HG03520 (cell line): ENCODE data around the gene PMPCA.
A peak's percentile ranks its signal among the peaks of the same experiment; 100 is the strongest.
"Not testable (repeated sequence)": the region's sequence is repeated elsewhere in the genome, so short reads cannot be mapped to it uniquely, and the experiment has no call there.

Experiments
- ATAC-seq: cut with Tn5 transposase; IDR thresholded peaks from one replicate; pipeline ENCODE4 v1.9.1; 2021; ENCODE audit warnings: mild to moderate bottlenecking, moderate library complexity; ENCODE audit not compliant: unreplicated experiment

Gene PMPCA

DNA sequence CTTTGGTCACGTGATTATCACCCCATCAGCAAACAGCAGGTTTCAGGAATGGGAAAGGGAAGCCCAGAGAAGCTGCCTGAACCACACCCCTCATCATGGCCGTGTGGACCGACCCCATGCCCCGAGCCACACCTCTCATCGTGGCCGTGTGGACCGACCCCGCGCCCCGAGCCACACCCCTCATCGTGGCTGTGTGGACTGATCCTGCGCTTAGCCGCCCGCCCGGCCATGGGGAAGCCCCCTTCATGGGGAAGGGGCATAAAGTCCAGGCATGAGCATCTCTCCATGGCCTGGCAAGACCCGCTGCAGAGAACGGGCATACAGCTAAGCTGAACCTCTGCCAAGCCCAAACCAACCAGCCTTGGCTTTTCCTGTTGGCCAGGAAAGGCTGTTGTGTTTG is 16.9 kb upstream of the PMPCA start:
- no peak for ATAC-seq

DNA sequence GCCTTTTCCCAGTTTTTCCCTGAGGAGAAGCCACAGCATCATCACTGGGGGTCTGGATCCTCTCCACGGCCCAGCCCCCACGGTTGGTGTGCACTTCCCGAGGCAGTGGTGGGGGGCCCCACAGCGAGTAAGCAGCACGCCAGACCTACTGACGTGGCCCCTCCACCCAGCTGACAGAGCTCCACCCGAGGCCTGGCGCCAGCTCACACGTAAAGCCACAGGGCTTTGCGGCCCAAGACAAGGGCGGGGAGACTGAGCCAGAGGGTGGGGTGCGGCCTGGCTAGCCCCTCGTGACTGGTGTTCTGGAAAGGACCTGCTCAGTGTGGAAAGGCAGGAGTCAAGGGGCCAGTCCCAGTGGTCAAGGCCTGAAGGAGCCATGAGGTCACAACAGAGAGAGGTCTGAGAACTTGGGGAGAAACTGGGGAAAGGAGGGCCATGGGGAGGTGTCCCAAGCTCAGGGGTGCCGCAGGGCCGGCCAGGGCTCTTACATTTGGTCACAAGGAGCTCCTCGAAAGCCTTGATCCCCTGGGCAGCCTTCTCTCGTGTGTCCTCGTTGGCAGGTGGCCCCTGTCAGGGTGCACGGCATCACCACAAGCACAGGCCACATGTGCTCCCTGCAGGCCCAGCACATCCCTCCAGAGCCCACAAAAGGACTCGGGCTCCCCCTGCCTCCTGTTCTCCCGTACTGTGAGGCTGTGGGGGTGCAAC is 16.0 kb upstream of the PMPCA start:
- ATAC-seq: no peak

DNA sequence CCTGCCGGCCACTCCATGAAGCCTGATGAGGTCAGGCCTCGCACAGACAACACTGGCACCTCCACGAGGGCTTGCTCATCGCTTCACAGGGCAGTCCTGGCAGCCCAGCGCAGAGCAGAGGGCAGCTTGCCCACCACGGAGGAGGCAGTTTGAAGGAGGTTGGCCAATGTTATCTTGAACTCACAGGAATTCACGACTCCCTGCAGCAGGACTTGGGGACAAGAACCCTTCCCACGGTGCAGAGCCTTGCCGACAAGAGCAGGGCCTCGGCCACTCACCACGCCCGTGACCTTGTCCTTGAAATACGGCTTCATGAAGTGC is 15.5 kb upstream of the PMPCA start:
- no peak for ATAC-seq

DNA sequence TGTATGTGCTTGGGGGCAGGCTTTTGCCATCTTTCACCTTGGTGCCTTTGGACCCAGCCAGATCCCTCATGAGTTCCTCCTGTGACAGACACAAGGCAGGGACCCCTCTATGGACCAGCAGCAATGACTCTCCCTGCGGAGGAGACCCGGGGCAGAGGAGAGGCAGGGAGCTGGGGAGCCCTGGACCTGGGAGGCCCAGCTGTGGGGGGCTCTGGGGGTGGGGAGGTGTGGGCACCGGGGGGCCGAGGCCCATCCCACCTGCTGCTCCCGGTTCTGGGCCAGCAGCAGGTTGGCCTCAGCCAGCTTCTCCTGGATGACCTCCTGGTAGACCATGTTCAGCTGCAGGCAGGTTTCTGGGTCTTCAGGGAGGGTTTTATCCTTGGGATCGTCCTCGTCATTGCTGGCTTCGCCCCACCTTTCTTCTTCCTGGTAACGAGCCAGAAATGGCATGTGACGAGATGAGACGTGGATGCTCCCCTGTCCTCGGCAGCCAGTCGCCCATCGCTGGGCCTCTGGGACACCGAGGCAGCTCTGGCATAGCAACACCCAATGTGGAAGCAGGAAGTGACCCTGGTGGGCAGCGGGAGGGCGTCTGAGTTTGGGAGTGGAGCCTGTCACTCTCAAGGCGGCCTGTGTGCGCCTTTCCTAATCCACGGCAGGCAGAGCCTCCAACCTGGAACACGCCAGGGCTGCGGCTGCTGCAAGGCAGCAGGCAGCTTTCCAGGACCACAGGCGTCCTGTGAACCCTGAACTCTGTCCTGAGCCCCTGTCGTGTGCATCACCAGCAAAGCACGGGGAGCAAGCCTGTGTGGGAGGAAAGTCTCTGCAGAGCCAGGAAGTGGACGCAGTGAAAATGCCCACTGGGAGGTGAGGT is 14.9 kb upstream of the PMPCA start:
- no peak for ATAC-seq

DNA sequence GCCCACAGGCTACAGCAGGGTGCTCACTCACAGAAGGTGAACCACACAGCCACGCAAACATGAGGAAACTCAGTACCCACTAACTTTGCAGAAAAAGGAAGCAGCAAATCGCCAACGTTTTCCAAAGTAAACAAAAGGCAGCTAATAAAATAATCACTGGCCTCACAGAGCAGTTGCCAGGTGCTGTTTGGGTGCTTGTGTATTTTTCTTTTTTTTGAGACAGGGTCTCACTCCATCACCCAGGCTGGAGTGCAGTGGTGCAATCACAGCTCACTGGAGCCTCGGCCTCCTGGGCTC is 14.3 kb upstream of the PMPCA start:
- ATAC-seq: no peak

DNA sequence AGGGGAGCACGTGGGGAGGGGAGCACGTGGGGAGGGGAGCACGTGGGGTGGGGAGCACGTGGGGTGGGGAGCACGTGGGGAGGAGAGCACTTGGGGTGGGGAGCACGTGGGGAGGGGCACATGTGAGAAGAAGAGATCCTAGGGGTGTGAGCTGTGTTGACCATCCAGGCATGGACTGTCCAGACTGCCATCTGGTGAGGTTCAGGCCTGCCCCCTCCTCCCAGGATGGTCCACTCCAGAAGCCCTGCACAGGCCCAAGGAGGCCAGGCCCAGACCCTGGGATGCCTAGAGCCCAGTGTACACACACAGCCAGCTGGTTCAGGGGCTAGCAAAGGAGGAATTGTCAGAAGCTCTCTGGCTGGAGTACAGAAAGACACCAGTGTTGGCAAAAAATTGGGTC is 12.8 kb upstream of the PMPCA start:
- no peak for ATAC-seq

DNA sequence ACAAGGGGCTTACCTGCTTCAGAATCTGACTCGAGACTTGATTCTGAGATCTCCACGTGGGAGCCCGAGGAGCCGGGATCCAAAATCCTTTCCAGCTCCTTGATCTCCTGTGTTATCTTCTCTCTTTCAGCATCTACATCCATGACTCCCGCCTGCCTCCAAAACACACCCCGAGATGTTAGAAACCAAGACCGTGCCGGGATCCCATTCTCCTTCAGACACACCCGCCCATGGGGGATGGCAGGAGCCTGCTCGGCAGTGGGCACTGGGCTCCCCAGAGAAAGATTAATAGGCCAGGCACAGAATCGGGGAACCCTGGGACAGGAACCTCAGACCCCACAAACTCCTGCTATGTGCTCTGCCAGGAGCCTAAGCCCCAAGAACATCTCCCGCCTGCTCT is 12.2 kb upstream of the PMPCA start:
- ATAC-seq: no peak

DNA sequence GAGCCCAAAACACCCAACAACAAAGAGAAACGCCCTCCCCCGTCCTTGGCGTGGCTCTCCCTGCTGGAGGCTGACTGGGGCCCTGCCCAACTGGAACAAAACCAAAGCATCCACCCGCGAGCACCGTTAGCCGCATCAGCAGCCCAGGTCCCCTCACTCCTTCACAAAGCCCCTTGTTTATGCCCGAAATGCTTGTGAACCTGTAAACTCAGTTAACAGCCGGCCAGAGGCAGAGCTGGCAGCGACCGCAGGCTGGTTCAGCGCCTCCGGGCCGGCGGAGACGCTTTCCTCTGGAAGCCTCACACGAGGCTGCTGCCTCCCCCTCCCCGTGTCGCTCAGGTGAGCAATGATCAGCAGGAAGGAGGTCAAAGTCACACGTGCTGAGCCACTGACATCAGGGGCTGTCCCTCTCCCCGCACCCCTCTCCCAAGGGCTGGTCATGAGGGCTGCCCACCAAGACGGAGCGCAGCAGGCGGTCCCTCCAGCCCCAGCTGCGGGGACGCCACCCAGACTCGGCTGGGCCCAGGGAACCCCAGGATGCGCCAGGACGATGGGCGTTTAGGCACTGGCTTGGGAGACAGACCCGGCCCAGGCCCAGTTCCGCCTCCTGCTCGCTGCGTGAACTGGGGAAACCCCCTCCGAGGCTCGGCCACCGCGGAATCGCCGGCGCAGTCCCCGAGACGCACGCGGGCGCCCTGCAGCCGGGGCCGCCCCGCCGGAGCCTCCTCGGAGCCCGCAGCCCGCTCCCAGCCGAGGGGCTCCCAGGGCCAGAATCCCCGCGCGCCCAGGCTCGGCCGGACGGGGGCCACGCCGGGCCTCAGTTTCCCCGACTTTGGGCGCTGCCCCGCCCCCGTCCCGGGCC is 11.1 kb upstream of the PMPCA start:
- ATAC-seq: peak; percentile 16

DNA sequence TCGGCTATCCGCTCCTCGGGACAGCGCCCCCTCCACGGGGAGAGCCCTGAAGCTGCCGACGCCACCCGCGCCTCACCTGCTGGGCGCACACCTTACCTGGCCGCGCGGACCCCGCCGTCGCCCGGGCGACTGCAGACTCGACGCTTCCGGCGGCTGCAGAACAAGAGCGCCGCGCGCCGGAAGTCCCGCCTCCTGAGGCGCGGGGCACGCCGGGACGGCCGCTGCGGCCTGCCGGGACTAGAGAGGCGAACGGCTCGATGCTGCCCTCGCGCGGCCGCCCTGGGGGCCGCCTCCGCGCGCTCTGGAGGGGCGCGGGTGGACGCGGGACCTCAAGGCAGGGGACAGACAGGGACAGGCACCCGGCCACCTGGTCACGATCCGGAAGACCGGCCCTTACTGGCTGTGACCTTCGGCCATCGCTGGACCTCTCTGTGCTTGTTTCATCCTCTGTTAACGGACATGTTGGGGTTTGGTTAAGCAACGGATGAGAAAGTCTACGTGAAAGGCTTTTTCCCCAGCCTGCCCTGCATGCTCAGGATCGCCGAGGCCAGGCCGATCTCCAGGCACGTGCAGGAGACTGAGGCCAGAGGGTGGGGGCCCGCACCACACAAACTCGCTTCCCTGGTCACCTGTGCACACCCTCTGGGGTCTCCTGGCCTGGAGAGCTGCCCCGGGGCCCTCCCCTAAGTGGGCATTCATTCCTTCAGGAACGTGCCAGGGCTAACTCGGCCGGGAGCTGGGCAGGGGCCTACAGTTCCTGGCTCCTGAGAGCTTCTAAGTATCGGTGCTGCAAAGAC is 10.2 kb upstream of the PMPCA start, which contains the start of gene SNAPC4:
SNAPC4 (minus strand) TSS at position 133 of the 797 bp plus-strand sequence. CDS start 1,742 bp downstream, outside the sequence.
- ATAC-seq: peak; percentile 68

DNA sequence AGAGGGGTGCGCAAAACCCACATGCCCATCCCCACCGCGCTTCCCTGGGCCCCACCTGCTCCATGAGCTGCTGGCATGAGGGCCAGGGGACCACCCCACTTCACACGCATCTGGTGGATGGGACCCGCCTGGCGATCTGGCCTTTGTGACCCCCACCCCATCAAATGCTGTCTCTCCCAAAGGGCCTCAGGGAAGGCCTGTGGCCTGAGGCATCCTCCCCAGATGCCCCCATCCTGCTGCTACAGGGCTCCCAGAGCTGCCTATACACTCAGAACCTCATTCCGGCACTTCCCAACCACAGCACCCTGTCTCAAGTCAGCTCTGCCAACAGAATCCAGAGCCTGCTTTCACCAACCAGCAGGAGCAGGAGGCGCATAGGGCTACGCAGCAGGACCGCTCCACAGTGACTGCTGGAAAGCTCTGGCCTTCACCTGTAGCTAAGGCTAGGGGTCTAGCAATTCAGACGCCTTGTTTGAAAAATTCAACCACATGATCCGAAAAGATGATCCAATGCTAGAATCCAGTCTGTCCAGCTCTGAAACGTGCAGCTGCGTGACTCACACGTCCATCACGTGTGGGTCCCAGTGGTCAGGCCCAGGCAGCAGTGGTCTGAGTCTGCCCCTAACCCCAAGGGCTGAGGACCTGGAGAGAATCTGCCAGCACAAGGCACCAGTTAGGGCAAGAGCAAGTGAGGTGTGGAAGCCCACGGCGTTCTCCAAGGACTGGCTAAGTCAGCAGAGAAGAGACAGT is 9.1 kb upstream of the PMPCA start:
- ATAC-seq: no peak

DNA sequence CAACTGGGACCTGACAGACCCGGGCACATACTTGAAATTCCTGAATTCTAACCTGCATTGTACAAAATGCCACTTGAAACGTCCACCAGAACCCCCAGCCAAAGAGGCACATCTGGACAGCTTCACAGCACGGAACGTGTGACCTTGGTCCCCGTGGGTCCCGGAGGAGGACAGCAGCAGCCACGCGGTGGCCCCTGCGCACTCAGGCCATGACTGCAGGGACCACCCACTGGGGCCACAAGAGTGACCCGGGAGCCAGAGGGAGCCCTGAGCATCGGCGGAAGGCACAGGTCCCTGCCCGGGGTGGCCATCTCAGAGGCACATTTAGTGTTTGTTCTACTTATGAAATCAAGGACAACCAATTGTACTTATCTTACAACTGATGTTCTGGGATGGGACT is 8.4 kb upstream of the PMPCA start:
- ATAC-seq: no peak

DNA sequence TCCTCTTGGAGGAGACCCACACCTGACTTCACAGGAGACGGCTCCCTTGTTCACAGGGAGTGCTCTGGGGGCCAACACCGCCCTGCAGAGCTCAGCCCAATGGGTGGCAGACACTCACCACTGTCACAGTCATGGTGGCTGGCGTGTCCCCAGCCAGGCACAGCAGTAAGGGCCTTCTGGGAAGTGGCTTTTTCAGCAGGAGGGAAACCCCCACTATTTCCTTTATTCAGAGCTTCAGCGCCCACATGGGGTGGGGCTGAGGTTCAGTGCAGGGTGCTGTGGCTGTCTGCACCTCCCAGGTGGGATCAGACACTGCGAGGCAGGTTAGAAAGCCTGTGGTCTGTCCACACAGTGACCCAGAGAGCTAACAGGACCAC is 6.9 kb upstream of the PMPCA start:
- no peak for ATAC-seq

DNA sequence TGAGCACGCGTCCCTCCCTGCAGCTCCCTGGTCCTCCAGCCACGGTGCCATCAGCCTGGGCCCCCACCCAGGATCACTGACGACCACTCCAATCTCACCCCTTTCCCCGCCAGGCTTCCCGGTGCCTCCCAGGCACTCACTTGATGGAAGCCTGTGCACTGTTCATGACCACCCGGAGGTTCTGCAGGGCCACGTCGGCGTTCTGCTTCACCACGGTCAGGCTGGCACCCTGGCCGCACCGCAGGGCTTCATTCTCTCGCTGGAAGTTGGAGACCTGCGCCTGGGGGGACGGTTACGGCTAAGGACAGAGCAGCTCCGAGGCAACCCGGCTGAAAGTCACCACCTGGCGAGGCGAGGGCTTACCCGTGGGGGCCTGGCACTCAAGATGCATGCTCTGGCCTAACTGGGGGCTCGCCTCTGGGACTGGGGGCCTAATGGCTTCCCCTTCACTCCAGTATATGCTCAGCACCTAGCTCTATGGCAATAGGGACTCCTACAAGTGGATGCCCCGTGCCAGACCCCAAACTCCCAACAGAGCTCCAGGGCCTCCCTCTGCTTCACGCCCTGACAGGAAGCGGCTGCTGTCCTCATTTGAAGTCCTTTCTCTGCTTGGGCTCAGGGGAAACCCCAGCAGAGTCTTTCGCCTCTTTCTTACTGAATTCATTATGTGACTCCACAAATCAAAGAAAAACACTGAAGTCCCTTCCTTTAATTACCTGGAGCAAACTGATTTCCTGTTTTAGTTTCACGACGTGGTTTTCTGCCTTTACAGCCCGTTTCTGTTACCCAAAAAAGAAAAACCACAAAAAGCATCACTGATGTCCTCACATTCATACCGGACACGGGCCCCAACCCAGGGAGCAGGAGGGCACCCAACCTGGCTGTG is 6.3 kb upstream of the PMPCA start:
- ATAC-seq: no peak

DNA sequence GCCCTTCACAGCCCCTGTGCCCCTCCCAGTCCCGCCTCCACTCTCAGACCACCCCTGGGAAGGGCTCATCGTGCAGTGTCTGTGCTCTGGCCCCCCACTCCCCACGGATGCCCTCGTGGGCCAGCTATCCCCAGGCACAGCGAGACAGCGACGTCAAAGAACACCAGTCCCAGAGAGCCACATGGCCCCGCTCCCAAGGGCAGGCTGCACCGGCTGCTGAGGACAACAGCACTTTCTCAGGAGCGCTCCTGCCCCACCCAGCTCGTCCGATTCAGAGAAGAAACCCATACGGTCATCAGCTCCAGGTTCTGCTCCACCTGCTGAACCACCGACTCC is 5.7 kb upstream of the PMPCA start:
- ATAC-seq: no peak

DNA sequence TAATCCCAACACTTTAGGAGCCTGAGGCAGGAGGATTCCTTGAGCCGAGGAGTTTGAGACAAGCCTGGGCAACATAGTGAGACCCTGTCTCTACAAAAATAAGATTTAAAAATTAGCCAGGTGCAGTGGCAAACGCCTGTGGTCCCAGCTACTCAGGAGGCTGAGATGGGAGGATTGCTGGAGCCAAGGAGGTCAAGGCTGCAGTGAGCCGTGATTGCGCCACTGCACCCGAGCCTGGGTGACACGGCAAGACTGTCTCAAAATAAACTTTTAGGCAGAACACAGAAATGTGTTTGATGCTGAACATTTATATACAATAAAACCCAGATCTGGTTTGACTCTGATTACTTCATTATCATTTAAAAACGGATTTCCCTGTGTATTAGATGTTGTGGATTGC is 5.0 kb upstream of the PMPCA start:
- ATAC-seq: no peak

DNA sequence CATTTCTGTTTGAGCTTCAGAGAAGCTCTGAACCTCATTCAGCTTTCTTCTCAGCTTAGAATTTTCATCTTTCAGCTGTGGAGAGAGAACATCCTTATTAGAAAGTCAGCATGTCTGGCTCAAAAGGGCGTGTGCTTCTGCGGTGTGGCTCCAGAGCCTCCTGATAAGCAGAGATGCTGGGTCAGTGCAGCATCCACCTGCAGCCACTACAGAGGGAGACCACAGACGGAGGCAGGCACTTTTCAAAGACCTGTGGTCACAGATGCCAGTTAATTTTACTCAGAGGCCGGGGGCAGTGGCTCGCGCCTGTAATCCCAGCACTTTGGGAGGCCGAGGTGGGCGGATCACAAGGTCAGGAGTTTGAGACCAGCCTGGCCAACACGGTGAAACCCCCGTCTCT is 4.6 kb upstream of the PMPCA start:
- not testable (repeated sequence) for ATAC-seq

DNA sequence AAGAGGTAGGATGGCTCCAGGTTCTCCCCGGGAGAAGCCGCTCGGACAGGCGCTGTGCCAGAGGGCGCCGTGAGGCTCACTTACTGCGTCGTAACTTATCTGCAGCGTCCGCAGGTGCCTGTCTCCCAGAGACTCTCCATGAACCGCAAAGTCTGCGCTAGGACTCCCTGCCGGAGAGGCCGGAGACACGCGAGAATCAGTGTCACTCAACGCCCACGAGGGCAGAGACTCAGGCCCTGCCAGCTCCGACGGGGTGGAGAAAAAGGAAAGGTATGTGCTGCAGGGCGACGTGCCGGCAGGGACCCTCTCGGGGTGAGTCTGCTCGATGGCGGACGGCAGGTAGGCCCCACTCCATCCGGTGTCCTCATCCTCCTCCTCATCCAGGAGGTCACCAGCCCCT is 3.4 kb upstream of the PMPCA start:
- not testable (repeated sequence) for ATAC-seq

DNA sequence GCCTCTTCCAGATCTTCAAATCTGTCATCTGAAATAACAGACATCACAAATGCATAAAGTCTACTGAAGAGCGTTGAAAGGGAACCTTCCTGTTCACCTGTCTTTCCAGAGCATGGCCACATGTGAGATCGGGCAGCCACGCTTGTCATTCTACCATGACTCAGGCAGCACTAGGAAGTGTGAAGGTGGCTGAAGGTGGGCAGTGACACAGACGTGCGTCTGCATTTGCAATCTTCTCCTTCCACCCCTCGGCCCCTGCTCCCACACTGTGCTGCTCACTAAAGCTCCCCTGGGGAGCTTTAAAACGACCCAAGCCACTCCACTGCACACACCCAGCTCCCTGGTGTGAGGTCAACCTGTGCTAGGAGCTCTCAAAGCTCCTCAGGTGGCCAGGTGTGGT is 2.5 kb upstream of the PMPCA start:
- no peak for ATAC-seq
